ENCODE data around the gene EBP.

- TF ChIP-seq CTCF (IDR thresholded peaks at IDR 0.05) (no peak), POLR2A (IDR thresholded peaks at IDR 0.05) (no peak), POLR2AphosphoS5 (IDR thresholded peaks at IDR 0.05) (no peak)
These were observed 23.7 kb upstream of the EBP start for GRCh38 chrX:48497871-48498270.

Data from prostate gland (tissue), 2 donors.